ENCODE measurements around the gene PTCD1.
A peak's percentile ranks its signal among the peaks of the same experiment; 100 is the strongest.

PTCD1 gene

GRCh38 chr7:99465421-99465768 lies 26.8 kb upstream of the PTCD1 start:
- H3K4me1 ChIP-seq (ENCODE audit: control insufficient read depth, insufficient read depth, low read length) = peaks cover 30% of the 10 kb centered on the region
- H3K9me3 ChIP-seq (ENCODE audit: control insufficient read depth in 2 of 2, low read length in 2 of 2) = no peaks in the 10 kb centered on the region
- H3K27me3 ChIP-seq (ENCODE audit: control insufficient read depth in 1 of 2, insufficient read depth in 2 of 2, low read length in 2 of 2) = no peaks in the 10 kb centered on the region
- peaks cover 0 to 10% of the 10 kb centered on the region in 2 donors for H3K36me3 ChIP-seq (ENCODE audit: control insufficient read depth in 2 of 2, insufficient read depth in 2 of 2, low read length in 2 of 2)
- H3K27ac ChIP-seq (ENCODE audit: low read length) = peak overlapping the region; percentile 84
- H3K4me3 ChIP-seq (ENCODE audit: low read length in 2 of 2) = peak overlapping the region; percentile 85 to 98
- peak overlapping the region; percentile 68 to 95 for H3K9ac ChIP-seq (ENCODE audit: low read length in 2 of 2)

GRCh38 chr7:99461221-99461620 lies 22.6 kb upstream of the PTCD1 start:
- Histone ChIP-seq H3K27ac (ENCODE audit: low read length) (no peak overlapping the region), H3K9me3 (ENCODE audit: control insufficient read depth in 2 of 2, low read length in 2 of 2) (no peaks in the 10 kb centered on the region), H3K9ac (ENCODE audit: low read length in 2 of 2) (no peak overlapping the region), H3K27me3 (ENCODE audit: control insufficient read depth in 1 of 2, insufficient read depth in 2 of 2, low read length in 2 of 2) (no peaks in the 10 kb centered on the region), H3K36me3 (ENCODE audit: control insufficient read depth in 2 of 2, insufficient read depth in 2 of 2, low read length in 2 of 2) (peaks cover 33 to 49% of the 10 kb centered on the region in 2 donors), H3K4me1 (ENCODE audit: control insufficient read depth, insufficient read depth, low read length) (peaks cover 27% of the 10 kb centered on the region), H3K4me3 (ENCODE audit: low read length in 2 of 2) (no peak overlapping the region)

GRCh38 chr7:99460651-99461050 lies 22.1 kb upstream of the PTCD1 start:
- H3K9ac ChIP-seq (ENCODE audit: low read length in 2 of 2) = no peak overlapping the region
- H3K4me1 ChIP-seq (ENCODE audit: control insufficient read depth, insufficient read depth, low read length) = peaks cover 23% of the 10 kb centered on the region
- H3K36me3 ChIP-seq (ENCODE audit: control insufficient read depth in 2 of 2, insufficient read depth in 2 of 2, low read length in 2 of 2) = peaks cover 36 to 55% of the 10 kb centered on the region in 2 donors

GRCh38 chr7:99459087-99459486 lies 20.5 kb upstream of the PTCD1 start:
- no peak overlapping the region for H3K4me3 ChIP-seq (ENCODE audit: low read length in 2 of 2)
- H3K27ac ChIP-seq (ENCODE audit: low read length) = no peak overlapping the region
- H3K27me3 ChIP-seq (ENCODE audit: control insufficient read depth in 1 of 2, insufficient read depth in 2 of 2, low read length in 2 of 2) = no peaks in the 10 kb centered on the region
- no peaks in the 10 kb centered on the region for H3K9me3 ChIP-seq (ENCODE audit: control insufficient read depth in 2 of 2, low read length in 2 of 2)
- no peak overlapping the region for H3K9ac ChIP-seq (ENCODE audit: low read length in 2 of 2)
- peaks cover 46 to 67% of the 10 kb centered on the region in 2 donors for H3K36me3 ChIP-seq (ENCODE audit: control insufficient read depth in 2 of 2, insufficient read depth in 2 of 2, low read length in 2 of 2)
- peaks cover 9% of the 10 kb centered on the region for H3K4me1 ChIP-seq (ENCODE audit: control insufficient read depth, insufficient read depth, low read length)

More at GRCh38 chr7:99460651-99461050, 22.1 kb upstream of the PTCD1 start:
- H3K27ac ChIP-seq (ENCODE audit: low read length) = no peak overlapping the region
- H3K9me3 ChIP-seq (ENCODE audit: control insufficient read depth in 2 of 2, low read length in 2 of 2) = no peaks in the 10 kb centered on the region
- H3K27me3 ChIP-seq (ENCODE audit: control insufficient read depth in 1 of 2, insufficient read depth in 2 of 2, low read length in 2 of 2) = no peaks in the 10 kb centered on the region
- no peak overlapping the region for H3K4me3 ChIP-seq (ENCODE audit: low read length in 2 of 2)

- H3K27me3 ChIP-seq (ENCODE audit: control insufficient read depth in 1 of 2, insufficient read depth in 2 of 2, low read length in 2 of 2) = no peaks in the 10 kb centered on the region
- no peak overlapping the region for H3K9ac ChIP-seq (ENCODE audit: low read length in 2 of 2)
- H3K4me3 ChIP-seq (ENCODE audit: low read length in 2 of 2) = no peak overlapping the region
- no peaks in the 10 kb centered on the region for H3K9me3 ChIP-seq (ENCODE audit: control insufficient read depth in 2 of 2, low read length in 2 of 2)
- peaks cover 50 to 71% of the 10 kb centered on the region in 2 donors for H3K36me3 ChIP-seq (ENCODE audit: control insufficient read depth in 2 of 2, insufficient read depth in 2 of 2, low read length in 2 of 2)
- H3K27ac ChIP-seq (ENCODE audit: low read length) = no peak overlapping the region
- peaks cover 6% of the 10 kb centered on the region for H3K4me1 ChIP-seq (ENCODE audit: control insufficient read depth, insufficient read depth, low read length)
Measured at GRCh38 chr7:99457650-99458493, 19.3 kb upstream of the PTCD1 start.

- Histone ChIP-seq H3K27me3 (ENCODE audit: control insufficient read depth in 1 of 2, insufficient read depth in 2 of 2, low read length in 2 of 2) (no peaks in the 10 kb centered on the region), H3K9me3 (ENCODE audit: control insufficient read depth in 2 of 2, low read length in 2 of 2) (no peaks in the 10 kb centered on the region), H3K36me3 (ENCODE audit: control insufficient read depth in 2 of 2, insufficient read depth in 2 of 2, low read length in 2 of 2) (peaks cover 50 to 72% of the 10 kb centered on the region in 2 donors), H3K4me3 (ENCODE audit: low read length in 2 of 2) (no peak overlapping the region), H3K4me1 (ENCODE audit: control insufficient read depth, insufficient read depth, low read length) (peaks cover 6% of the 10 kb centered on the region), H3K27ac (ENCODE audit: low read length) (no peak overlapping the region), H3K9ac (ENCODE audit: low read length in 2 of 2) (no peak overlapping the region)
Measured at GRCh38 chr7:99457050-99457649, 18.6 kb upstream of the PTCD1 start.

GRCh38 chr7:99456288-99456687 lies 17.7 kb upstream of the PTCD1 start:
- no peak overlapping the region for H3K9ac ChIP-seq (ENCODE audit: low read length in 2 of 2)
- no peaks in the 10 kb centered on the region for H3K9me3 ChIP-seq (ENCODE audit: control insufficient read depth in 2 of 2, low read length in 2 of 2)
- H3K36me3 ChIP-seq (ENCODE audit: control insufficient read depth in 2 of 2, insufficient read depth in 2 of 2, low read length in 2 of 2) = peaks cover 50 to 75% of the 10 kb centered on the region in 2 donors
- H3K27me3 ChIP-seq (ENCODE audit: control insufficient read depth in 1 of 2, insufficient read depth in 2 of 2, low read length in 2 of 2) = no peaks in the 10 kb centered on the region
- no peak overlapping the region for H3K27ac ChIP-seq (ENCODE audit: low read length)
- H3K4me3 ChIP-seq (ENCODE audit: low read length in 2 of 2) = no peak overlapping the region
- peaks cover 6% of the 10 kb centered on the region for H3K4me1 ChIP-seq (ENCODE audit: control insufficient read depth, insufficient read depth, low read length)

GRCh38 chr7:99455874-99456273 lies 17.3 kb upstream of the PTCD1 start:
- no peak overlapping the region for H3K4me3 ChIP-seq (ENCODE audit: low read length in 2 of 2)
- H3K27me3 ChIP-seq (ENCODE audit: control insufficient read depth in 1 of 2, insufficient read depth in 2 of 2, low read length in 2 of 2) = no peaks in the 10 kb centered on the region
- no peaks in the 10 kb centered on the region for H3K9me3 ChIP-seq (ENCODE audit: control insufficient read depth in 2 of 2, low read length in 2 of 2)
- H3K36me3 ChIP-seq (ENCODE audit: control insufficient read depth in 2 of 2, insufficient read depth in 2 of 2, low read length in 2 of 2) = peaks cover 52 to 76% of the 10 kb centered on the region in 2 donors
- peaks cover 3% of the 10 kb centered on the region for H3K4me1 ChIP-seq (ENCODE audit: control insufficient read depth, insufficient read depth, low read length)
- no peak overlapping the region for H3K27ac ChIP-seq (ENCODE audit: low read length)
- H3K9ac ChIP-seq (ENCODE audit: low read length in 2 of 2) = no peak overlapping the region

- Histone ChIP-seq H3K4me1 (ENCODE audit: control insufficient read depth, insufficient read depth, low read length) (peaks cover 2% of the 10 kb centered on the region), H3K36me3 (ENCODE audit: control insufficient read depth in 2 of 2, insufficient read depth in 2 of 2, low read length in 2 of 2) (peaks cover 44 to 71% of the 10 kb centered on the region in 2 donors), H3K9me3 (ENCODE audit: control insufficient read depth in 2 of 2, low read length in 2 of 2) (no peaks in the 10 kb centered on the region), H3K9ac (ENCODE audit: low read length in 2 of 2) (no peak overlapping the region), H3K4me3 (ENCODE audit: low read length in 2 of 2) (no peak overlapping the region), H3K27ac (ENCODE audit: low read length) (no peak overlapping the region), H3K27me3 (ENCODE audit: control insufficient read depth in 1 of 2, insufficient read depth in 2 of 2, low read length in 2 of 2) (no peaks in the 10 kb centered on the region)
Measured at GRCh38 chr7:99453105-99453504, 14.5 kb upstream of the PTCD1 start.

GRCh38 chr7:99452541-99452940 lies 13.9 kb upstream of the PTCD1 start:
- H3K27ac ChIP-seq (ENCODE audit: low read length) = no peak overlapping the region
- no peaks in the 10 kb centered on the region for H3K27me3 ChIP-seq (ENCODE audit: control insufficient read depth in 1 of 2, insufficient read depth in 2 of 2, low read length in 2 of 2)
- no peak overlapping the region for H3K9ac ChIP-seq (ENCODE audit: low read length in 2 of 2)
- peaks cover 2% of the 10 kb centered on the region for H3K4me1 ChIP-seq (ENCODE audit: control insufficient read depth, insufficient read depth, low read length)
- peaks cover 47 to 69% of the 10 kb centered on the region in 2 donors for H3K36me3 ChIP-seq (ENCODE audit: control insufficient read depth in 2 of 2, insufficient read depth in 2 of 2, low read length in 2 of 2)
- no peaks in the 10 kb centered on the region for H3K9me3 ChIP-seq (ENCODE audit: control insufficient read depth in 2 of 2, low read length in 2 of 2)
- H3K4me3 ChIP-seq (ENCODE audit: low read length in 2 of 2) = no peak overlapping the region

- Histone ChIP-seq H3K9ac (ENCODE audit: low read length in 2 of 2) (no peak overlapping the region), H3K4me1 (ENCODE audit: control insufficient read depth, insufficient read depth, low read length) (peaks cover 2% of the 10 kb centered on the region), H3K27me3 (ENCODE audit: control insufficient read depth in 1 of 2, insufficient read depth in 2 of 2, low read length in 2 of 2) (no peaks in the 10 kb centered on the region), H3K27ac (ENCODE audit: low read length) (no peak overlapping the region), H3K9me3 (ENCODE audit: control insufficient read depth in 2 of 2, low read length in 2 of 2) (no peaks in the 10 kb centered on the region), H3K4me3 (ENCODE audit: low read length in 2 of 2) (no peak overlapping the region), H3K36me3 (ENCODE audit: control insufficient read depth in 2 of 2, insufficient read depth in 2 of 2, low read length in 2 of 2) (peaks cover 41 to 64% of the 10 kb centered on the region in 2 donors)
Measured at GRCh38 chr7:99451936-99452335, 13.3 kb upstream of the PTCD1 start.
